GM19455 (cell line): ENCODE measurements around the gene PRDM16.

Source experiments
- ATAC-seq: cut with Tn5 transposase; IDR thresholded peaks from one replicate; pipeline ENCODE4 v1.9.1; 2021; ENCODE audit not compliant: unreplicated experiment

Gene PRDM16

GRCh38 chr1:3290915-3291314 is 221.9 kb downstream of the PRDM16 start:
- ATAC-seq: no peak

DNA sequence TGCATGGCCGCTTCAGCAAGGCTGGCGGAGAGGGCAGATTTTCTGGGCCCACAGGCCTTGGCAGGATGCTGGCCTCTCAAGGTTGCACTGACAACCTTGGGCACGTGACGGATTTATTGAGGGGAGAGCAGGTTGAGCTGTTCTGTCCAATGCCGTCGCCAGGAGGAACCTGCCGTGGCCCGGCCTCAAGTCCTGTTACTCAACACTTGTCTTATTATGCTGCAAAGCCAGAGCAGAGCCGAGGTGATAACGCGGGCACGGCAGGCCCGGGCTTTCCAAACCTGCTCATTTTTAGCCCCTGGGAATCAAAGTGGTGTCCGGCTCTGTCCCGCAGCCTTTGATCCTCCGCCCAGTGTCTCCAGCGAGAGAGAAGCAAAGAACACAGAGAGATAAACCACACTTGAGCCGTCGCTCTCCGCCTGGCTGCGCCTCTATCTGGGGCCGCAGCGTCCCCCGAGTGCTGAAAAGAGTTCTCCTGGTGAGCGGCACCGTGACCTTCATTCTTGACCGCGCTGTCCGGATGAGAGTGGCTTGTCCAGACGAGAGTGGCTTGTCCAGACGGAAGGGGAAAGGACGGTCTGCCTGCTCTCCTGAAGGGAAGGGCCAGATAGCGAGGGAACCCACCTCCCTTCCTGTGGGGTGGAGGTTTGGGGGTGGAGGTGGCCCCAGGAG is 223.2 kb downstream of the PRDM16 start:
- no peak for ATAC-seq

- no peak for ATAC-seq
Observed at GRCh38 chr1:3292868-3293562, 224.0 kb downstream of the PRDM16 start.

DNA sequence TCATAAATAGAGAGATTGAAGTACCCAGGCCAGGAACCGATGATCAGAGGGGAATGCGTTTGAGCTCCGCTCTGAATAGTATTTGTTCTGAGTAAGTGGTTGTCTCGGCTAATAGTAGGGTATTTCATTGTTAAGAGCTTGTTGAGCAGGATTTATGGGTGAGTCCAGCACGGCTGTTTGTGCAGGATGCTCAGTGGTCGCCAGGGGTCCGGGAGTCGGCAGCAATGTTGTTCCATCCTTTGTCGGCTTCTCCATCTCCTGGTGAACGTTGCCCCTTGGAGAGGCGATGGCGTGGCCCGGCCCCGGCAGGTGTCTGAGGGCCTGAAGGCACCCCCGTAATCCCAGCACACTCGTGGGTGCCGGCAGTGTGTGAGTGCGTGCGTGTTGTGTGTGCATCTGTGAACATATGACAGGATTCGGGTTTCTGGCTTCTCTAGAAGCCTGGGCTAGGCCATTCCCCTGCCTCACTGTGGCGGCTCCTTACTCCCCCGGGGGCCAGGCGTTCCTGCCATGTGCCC is 224.6 kb downstream of the PRDM16 start:
- ATAC-seq: no peak

- no peak for ATAC-seq
Observed at GRCh38 chr1:3294450-3294849, 225.4 kb downstream of the PRDM16 start.

DNA sequence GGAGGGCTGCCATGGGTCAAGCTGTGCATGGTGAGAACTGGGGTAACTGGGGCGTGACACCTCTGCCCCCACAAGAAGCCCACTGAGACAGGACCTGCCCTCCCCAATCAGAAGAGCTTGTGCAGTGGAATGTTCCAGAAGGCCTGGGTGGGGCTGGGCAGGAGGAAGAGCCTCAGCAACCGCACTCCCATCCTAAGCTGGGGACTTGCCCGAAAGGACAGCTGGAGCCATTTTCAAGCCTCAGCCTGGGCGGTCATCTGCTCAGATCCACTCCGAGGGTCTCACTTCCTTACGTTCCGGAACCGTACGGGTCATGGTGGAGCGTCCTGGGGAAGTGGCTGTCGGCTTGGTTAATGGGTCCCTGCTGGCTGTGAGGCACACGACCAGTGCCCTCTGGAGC is 226.8 kb downstream of the PRDM16 start:
- ATAC-seq: no peak

DNA sequence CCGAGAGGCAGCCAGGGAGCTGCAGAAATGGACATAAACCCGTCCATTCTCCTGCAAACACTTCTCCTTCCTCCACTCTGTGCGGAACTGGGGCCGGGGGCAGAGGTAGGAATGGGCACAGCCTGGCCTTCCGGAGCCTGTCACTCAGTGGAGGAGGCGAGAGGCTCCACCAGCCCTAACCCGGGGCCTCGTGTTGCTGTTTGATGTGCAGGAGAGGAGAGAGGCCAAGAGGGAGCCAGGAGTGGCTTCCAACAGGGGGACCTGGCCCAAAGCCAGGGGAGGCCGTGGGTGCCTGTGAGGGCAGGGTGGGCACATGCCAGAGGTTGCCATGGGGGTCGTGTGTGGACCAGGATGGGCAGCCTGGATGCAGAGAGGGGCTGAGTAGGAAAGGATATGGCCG is 227.3 kb downstream of the PRDM16 start:
- ATAC-seq: no peak

GRCh38 chr1:3296826-3297225 is 227.8 kb downstream of the PRDM16 start:
- no peak for ATAC-seq

- no peak for ATAC-seq
Observed at GRCh38 chr1:3297756-3298155, 228.8 kb downstream of the PRDM16 start.

GRCh38 chr1:3298197-3298596 is 229.2 kb downstream of the PRDM16 start:
- ATAC-seq: no peak

GRCh38 chr1:3304246-3304645 is 235.2 kb downstream of the PRDM16 start:
- no peak for ATAC-seq

GRCh38 chr1:3304692-3305091 is 235.7 kb downstream of the PRDM16 start:
- no peak for ATAC-seq

DNA sequence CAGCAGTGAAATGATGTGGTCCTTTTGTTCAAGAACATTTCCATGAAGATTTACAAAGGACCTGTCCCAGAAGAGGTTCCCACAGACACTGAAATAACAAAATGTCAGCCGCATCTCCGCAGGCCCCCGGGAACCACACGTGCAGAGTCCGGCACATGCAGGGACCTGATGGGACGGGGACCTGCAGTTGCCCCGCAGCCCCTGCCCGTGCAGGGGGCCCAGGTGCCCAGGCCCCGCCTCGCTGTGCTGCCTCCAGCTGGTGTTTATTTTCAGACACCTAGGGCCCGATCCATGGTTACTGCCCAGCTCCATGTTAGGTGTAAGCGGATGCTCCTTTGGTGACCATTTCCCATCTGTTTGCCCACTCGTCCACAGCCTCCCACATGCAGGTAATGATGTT is 236.2 kb downstream of the PRDM16 start:
- ATAC-seq: no peak

GRCh38 chr1:3306583-3307291 is 237.7 kb downstream of the PRDM16 start:
- ATAC-seq: no peak

GRCh38 chr1:3307359-3307758 is 238.4 kb downstream of the PRDM16 start:
- ATAC-seq: no peak

GRCh38 chr1:3308053-3308452 is 239.1 kb downstream of the PRDM16 start:
- no peak for ATAC-seq

DNA sequence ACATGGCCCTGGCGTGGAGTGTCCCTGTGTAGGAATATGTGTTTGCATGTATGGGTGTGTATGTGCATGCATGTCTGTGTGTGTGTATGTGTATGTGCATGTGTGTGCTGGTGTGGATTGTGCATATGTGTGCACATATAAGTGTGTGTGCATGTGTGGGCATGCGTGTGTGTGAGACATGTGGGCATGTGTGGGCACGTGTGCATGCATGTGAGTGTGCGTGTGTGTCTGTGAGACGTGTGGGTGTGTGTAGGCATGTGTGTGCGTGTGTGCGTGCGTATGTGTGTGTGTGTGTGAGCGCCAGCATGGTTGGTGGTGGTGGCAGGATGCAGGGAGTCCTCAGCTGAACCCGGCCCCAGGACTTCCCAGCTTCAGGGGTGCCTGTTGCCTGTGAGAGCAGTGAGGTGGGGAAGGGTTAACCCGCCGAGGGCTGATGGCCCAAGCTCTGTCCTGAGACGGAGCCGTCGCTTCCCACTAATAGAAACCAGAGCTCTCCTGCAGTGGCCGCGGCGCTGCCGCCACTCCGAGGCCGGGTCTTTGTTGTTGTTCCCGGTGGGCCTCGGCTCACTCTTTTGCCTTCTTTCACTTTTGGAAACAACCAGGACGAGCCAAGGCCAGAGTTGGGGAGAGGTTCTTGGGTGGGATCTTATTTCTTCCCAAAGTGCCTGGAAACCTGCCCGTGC is 241.9 kb downstream of the PRDM16 start:
- ATAC-seq: no peak

DNA sequence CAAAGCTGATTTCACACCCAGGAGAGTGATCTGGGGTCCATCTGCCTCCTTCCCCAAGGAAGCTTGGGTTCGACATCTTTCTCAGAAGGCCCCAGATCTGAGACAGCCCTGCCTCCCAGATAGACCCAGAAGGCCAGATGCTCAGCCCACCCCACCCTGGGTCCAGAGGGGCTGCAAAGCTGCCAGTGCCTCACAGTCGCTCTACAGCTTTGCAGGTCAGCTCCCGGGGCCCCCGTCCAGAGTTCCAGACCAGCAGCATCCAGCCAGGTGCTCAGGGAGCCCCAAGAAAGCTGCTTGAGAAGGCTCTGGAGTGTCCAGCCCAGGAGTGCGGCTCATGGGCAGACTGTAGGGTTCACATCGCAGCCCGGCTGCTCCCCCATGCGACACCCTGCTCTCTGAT is 242.7 kb downstream of the PRDM16 start:
- no peak for ATAC-seq

DNA sequence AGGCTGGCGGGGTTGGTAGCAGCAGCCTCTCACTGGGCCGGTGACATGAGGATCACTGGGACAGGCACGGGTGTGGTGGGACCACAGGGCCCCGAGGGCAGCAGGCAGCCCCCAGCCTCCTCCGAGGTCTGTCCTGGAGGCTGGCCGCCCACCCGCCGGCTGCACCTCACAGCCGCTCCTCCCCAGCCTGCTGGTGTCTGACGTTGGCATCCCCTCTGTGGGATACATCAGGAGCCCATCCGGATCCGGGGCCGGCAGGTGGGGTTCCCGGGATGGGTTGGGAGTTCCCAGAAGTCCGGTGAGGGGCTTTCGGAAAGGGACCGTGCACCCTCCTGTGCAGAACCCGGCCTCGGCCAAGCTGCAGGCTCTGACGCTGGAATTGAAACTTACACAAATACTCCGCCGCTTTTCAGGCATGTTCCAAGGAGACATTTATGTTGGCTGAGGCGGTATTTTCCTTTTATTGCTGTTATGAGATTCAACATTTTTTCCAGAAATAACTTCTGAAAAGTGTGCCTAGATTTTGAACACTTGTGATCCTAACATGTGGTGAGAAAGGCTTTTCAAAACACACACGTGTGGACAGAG is 243.4 kb downstream of the PRDM16 start:
- no peak for ATAC-seq

- ATAC-seq: no peak
Observed at GRCh38 chr1:3312898-3313575, 244.0 kb downstream of the PRDM16 start.

- ATAC-seq: no peak
Observed at GRCh38 chr1:3313576-3313950, 244.6 kb downstream of the PRDM16 start.
